NB4 (cell line): Measurements from ENCODE around the gene KMT2C.

Source experiments
- MYC ChIP-seq: IDR thresholded peaks from 2 replicates; pipeline ENCODE4 v1.6.1; 2011; ENCODE audit warnings: low read depth, low read length
- TF ChIP-seq, protein P1 (sequence below): IDR thresholded peaks from one replicate; pipeline ENCODE4 v1.5.1; 2012; ENCODE audit warnings: low read depth, low read length
- TF ChIP-seq, protein P2 (sequence below): IDR thresholded peaks from 2 replicates; pipeline ENCODE4 v1.6.1; 2011; ENCODE audit warnings: low read depth, low read length

DNA sequence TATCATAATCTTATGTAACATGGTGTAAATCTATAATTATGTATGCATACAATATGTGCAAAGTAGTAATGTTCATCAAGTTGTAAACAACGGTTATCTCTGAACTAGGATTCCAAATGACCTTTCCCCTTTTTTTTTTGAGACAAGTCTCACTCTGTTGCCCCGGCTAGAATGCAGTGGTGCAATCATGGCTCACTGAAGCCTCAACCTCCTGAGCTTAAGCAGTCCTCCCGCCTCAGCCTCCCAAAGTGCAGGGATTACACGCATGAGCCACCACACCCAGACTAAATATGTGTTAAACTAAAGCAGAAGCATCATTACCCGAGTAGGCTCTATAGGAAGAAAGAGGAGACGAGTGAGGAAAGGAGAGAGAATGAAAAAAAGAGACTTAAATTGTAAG is 7.8 kb upstream of the KMT2C start:
- TF ChIP-seq, protein P1, sequence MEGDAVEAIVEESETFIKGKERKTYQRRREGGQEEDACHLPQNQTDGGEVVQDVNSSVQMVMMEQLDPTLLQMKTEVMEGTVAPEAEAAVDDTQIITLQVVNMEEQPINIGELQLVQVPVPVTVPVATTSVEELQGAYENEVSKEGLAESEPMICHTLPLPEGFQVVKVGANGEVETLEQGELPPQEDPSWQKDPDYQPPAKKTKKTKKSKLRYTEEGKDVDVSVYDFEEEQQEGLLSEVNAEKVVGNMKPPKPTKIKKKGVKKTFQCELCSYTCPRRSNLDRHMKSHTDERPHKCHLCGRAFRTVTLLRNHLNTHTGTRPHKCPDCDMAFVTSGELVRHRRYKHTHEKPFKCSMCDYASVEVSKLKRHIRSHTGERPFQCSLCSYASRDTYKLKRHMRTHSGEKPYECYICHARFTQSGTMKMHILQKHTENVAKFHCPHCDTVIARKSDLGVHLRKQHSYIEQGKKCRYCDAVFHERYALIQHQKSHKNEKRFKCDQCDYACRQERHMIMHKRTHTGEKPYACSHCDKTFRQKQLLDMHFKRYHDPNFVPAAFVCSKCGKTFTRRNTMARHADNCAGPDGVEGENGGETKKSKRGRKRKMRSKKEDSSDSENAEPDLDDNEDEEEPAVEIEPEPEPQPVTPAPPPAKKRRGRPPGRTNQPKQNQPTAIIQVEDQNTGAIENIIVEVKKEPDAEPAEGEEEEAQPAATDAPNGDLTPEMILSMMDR: no peak
- TF ChIP-seq, protein P2, sequence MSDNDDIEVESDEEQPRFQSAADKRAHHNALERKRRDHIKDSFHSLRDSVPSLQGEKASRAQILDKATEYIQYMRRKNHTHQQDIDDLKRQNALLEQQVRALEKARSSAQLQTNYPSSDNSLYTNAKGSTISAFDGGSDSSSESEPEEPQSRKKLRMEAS: no peak
- no peak for TF ChIP-seq MYC
